NT2/D1 (cell line): ENCODE data around the gene WDR70.

ENCODE experiments used
- SUZ12 ChIP-seq: IDR thresholded peaks from 2 replicates; pipeline ENCODE4 v1.6.1; 2011; ENCODE audit not compliant: insufficient read length, insufficient read depth; ENCODE audit errors: extremely low read depth
- ZNF274 ChIP-seq: IDR thresholded peaks from 2 replicates; pipeline ENCODE4 v1.6.1; 2011; ENCODE audit warnings: mild to moderate bottlenecking, low read depth, low read length

- TF ChIP-seq SUZ12 (no peak), ZNF274 (no peak)
Observed at GRCh38 chr5:37657046-37657445, 277.9 kb downstream of the WDR70 start.
